Measurements from ENCODE around the gene RBM19. TPM values are rescaled to one million over a fixed set of nuclear protein-coding genes. Genes with fewer than 3 reads are reported as not detected.

RBM19 gene
- total RNA-seq, 1 donor: 22.6 TPM

DNA sequence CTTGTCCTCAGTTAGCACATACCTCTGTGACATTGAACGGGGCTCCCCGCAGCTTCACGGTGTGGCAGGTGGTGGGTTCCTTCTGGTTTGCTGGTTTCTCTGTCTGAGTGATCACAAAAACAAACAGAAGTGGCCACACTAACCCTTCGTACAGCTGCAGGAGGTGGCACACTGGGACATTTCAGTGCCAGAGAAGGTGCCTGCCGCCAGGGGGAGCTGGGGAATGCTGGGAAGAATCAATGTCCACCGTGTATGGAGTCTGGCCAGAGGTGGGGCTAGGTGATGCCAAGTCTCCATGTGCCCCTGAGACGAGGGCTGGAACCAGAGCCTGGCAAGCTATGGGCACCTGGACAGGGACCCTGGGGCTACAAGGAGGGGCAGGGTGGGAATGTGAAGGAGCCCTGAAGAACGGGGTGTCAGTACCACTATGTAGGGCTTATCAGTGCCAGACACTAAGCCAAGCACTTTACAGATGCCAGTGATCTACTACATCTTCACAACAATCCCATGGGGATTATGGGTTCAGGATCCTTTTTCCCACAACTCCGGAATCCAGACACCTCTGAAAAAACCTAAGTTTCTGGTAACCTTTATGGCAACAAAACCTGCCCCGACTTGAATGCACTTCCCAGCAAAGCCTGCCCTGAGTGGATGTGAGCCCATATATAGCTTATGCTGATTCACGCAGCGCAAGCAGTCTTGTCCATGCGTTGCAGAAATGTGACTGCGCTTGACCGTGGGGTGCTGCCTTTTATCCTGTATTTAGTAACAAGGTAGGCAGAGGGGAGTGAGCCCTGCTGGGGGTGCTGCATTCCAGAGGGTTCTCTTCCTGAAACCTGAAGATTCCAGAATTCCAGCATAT is 10.8 kb downstream of the RBM19 start:
- DNase-seq (ENCODE audit: low read depth): no peak
- no peak overlapping the region for H3K4me3 ChIP-seq (ENCODE audit: low read depth, low read length)
- TF ChIP-seq, protein P1, sequence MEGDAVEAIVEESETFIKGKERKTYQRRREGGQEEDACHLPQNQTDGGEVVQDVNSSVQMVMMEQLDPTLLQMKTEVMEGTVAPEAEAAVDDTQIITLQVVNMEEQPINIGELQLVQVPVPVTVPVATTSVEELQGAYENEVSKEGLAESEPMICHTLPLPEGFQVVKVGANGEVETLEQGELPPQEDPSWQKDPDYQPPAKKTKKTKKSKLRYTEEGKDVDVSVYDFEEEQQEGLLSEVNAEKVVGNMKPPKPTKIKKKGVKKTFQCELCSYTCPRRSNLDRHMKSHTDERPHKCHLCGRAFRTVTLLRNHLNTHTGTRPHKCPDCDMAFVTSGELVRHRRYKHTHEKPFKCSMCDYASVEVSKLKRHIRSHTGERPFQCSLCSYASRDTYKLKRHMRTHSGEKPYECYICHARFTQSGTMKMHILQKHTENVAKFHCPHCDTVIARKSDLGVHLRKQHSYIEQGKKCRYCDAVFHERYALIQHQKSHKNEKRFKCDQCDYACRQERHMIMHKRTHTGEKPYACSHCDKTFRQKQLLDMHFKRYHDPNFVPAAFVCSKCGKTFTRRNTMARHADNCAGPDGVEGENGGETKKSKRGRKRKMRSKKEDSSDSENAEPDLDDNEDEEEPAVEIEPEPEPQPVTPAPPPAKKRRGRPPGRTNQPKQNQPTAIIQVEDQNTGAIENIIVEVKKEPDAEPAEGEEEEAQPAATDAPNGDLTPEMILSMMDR (IDR thresholded peaks at IDR 0.05; ENCODE audit: insufficient read depth, low read length): peak; percentile 49

DNA sequence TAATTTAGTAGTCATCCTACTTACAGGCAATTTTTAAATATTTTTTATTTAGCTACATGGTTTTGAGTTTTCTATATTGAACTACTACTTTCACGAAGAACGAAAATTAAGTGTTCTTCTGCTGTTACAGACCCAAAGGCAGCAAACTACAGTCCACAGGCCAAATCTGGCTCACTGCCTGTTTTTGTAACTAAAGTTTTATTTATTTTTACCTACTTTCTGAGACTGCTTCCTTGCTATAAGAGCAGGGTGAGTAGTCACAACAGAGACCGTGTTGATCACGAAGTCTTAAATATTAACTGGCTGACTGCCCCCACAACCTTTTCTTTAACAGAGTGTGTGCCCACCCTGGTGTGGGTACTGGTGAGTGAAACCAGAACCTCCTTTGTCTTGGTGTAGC is 11.6 kb downstream of the RBM19 start:
- TF ChIP-seq, protein P1 (IDR thresholded peaks at IDR 0.05; ENCODE audit: insufficient read depth, low read length): no peak
- no peak overlapping the region for H3K4me3 ChIP-seq (ENCODE audit: low read depth, low read length)
- no peak for DNase-seq (ENCODE audit: low read depth)

DNA sequence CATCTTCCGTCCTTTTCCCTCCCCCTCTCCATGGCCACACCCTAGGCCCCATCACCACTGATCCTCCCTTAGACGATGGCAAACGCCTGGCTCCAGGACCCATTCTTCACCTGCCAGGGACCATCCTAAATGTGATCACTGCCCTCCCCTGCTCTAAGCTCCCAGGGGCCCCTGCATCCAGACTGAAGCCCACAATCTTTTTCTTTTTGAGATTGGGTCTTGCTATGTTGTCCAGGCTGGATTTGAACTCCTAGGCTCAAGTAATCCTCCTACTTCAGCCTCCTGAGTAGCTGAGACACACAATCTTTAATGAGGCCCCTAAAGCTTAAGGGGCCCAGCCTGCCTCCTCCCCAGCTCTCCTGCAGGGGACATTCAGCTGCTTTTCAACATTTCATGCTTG is 15.3 kb downstream of the RBM19 start:
- no peak for DNase-seq (ENCODE audit: low read depth)
- TF ChIP-seq, protein P1 (IDR thresholded peaks at IDR 0.05; ENCODE audit: insufficient read depth, low read length): no peak

DNA sequence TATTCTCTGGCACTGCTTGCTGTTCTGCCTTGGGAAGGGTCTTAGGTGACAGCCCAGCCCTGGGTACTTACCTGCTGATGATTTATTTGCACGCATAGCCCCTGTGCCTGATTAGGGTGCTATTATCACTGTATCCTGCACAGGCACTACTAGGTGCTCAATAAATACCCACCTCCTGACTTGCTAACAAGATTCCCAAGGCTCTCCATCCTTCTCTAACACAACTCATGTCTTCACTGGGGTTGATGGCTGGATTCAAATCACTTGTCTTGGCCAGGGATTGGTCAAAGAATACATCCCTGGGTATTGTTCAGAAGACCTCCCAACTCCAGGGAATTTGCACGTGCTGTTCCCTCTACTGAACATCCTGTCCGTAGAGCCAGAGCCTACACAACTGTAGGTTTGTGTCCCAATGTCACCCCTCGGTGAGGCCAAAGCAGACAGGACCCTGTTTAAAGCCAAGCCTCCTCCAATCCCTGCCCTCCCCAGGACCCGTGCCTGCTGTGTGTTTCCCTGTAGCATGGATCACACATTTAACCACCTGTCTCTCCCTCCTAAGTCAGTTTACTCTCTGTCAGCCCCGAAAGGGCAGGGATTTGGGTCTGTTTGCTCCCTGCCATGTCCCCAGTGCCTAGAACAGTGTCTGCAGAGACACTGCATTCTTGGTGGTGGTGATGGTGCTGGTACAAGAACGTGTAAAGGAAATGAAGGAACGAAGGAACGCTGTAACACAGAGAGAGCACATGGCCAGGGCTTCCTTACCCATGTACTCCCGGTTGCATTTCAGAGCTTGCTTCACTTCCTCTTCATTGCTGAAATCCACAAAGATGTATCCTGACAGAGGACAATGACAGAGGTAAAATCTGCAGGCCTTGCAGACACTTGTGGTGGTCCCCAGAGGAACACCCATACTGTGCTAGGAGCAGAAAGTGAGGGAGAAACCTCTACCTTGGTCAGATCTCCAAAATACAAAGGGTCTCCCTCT is 16.5 kb downstream of the RBM19 start:
- H3K4me3 ChIP-seq (ENCODE audit: low read depth, low read length): no peak overlapping the region
- TF ChIP-seq, protein P1 (IDR thresholded peaks at IDR 0.05; ENCODE audit: insufficient read depth, low read length): no peak
- DNase-seq (ENCODE audit: low read depth): no peak

More for the DNA sequence above, 15.3 kb downstream of the RBM19 start:
- no peak overlapping the region for H3K4me3 ChIP-seq (ENCODE audit: low read depth, low read length)

DNA sequence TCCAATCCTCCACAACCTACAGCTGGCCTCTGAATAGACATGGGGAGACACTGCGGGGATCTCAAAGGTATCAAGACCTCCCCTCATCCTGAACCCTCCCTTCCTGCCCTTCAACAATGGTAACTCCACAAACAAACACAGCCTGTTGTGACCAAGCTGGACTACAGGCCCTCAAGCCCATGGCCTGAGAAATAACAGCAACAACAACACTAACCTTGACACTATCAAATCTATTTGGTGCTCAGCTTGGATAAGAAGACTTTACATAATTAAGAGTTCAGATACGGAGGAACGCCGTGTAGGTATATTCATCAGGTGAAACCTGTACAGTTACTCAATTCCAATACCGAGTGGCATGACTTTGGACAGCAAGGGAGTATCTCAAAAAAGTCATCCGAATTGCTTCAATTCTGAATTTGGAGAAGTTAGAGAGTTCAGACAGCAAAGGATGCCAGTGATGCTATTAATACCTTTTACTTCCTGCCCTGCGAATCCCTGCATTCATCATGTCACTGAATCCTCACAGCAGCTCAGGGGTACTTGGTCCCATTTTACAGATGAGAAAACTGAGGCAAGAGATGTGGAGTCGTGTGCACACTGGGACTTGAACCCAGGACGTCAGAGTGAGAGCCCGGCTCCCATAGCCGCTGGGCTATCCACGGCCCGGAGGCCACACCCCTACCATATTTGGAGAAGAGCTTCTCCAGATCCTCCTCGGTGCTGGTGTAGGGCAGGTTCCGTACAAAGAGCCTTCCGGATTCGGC is 17.8 kb downstream of the RBM19 start:
- TF ChIP-seq, protein P1 (IDR thresholded peaks at IDR 0.05; ENCODE audit: insufficient read depth, low read length): no peak

DNA sequence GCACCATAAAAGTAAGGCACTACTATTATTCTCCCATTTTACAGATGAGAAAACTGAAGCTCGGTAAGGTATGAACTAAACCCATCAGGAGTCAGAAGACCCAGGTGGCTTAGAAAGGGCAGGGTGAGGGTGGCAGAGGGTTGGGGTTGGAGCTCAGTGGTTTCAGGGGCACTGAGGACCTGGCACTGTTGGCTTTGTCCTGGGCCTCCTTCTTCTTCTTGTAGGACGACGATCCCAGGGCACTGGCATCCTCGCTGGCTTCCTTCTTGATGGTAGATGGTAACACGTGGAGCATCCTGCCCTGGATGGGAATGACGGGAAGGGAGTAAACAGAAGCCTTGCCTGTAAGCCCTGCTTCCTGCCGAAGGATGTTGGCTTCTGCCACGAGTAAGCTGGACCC is 19.9 kb downstream of the RBM19 start:
- DNase-seq (ENCODE audit: low read depth): no peak
- TF ChIP-seq, protein P1 (IDR thresholded peaks at IDR 0.05; ENCODE audit: insufficient read depth, low read length): no peak
- H3K4me3 ChIP-seq (ENCODE audit: low read depth, low read length): no peak overlapping the region

More for the DNA sequence above, 17.8 kb downstream of the RBM19 start:
- no peak for DNase-seq (ENCODE audit: low read depth)
- H3K4me3 ChIP-seq (ENCODE audit: low read depth, low read length): no peak overlapping the region

Measured in fibroblast of the aortic adventitia (primary cell).